Activated CD4-positive, CD25-positive, alpha-beta regulatory T cell treated with anti-CD3 and anti-CD28 coated beads, Interleukin-2, amount 50 U/mL, for 72 hours (primary cell): ENCODE results near the gene FAM240A.

Experiments used
- DNase-seq: peaks from one replicate; pipeline ENCODE4 v3.0.0; 2021

Gene FAM240A

DNA sequence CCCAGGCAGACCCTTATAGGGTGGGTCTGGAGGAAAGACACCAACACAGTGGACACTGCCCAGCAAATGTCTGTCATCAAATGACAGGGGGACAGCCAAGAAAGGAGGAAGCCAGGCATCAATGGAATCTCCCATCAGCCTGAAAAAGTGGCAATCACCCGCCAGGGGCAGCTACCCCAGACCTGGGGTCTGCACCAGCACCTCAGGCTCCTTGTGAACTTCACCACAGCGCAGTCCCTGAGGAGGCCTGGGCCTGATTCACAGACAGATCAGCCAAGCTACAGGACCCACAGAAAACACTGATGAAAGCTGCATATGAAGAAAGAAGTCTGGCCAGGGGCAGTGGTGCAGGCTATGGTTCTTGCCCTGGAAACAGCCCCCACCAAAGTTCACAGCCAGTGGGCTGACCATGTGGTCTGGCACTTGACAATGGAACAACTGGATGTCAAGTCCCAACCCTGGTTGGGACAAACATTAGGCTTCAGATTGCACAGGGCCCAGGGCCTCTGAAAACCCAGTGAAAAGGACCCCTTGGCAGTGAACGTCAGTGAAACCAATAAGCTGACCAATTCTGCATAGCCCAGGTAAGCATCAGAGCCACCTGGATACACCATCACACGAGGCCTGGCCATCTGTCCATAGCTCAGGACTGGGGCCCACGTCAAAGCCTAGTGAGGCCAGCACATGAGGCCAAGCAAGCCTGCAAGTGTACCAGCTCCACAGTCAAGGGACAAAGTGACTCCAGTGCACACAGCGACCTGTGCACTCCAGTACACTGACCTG is 52.1 kb downstream of the FAM240A start:
- DNase-seq, result no peak

DNA sequence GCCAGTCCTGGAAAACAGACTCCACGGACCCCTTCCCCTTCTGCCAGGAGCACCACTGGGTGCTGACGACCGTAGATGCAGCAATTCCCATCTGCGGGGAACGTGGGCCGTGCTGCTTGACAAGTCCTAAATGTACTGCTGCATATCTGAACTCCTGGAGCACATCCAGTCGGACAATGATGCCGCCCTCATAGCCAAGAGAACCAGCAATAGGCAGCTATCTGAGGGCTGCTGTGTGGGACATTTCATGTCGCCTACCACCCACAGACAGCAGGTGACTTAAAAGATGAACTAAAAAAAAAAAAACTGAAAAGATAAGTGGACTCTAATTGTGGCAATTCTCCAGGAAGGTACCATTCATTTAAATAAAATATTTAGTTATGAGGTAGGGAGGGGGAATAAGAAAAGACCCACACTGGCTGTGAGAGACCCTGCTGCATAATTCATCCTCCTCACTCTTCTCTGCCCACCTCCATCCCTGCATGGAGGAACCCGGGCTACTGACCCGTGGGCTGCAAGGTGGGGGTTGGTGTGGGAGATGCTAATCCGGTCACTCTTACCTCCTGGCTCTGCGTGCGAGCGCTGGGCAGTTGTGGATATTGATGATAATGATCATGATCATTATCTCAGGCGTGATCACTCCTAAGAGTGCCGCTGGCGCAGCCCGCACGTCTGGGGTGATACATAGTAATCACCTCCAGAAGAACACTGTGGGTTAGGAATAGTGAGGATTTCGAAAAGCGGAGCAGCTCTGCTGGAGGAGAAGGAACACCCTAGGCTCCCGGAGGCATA is 52.8 kb downstream of the FAM240A start:
- DNase-seq, result no peak

DNA sequence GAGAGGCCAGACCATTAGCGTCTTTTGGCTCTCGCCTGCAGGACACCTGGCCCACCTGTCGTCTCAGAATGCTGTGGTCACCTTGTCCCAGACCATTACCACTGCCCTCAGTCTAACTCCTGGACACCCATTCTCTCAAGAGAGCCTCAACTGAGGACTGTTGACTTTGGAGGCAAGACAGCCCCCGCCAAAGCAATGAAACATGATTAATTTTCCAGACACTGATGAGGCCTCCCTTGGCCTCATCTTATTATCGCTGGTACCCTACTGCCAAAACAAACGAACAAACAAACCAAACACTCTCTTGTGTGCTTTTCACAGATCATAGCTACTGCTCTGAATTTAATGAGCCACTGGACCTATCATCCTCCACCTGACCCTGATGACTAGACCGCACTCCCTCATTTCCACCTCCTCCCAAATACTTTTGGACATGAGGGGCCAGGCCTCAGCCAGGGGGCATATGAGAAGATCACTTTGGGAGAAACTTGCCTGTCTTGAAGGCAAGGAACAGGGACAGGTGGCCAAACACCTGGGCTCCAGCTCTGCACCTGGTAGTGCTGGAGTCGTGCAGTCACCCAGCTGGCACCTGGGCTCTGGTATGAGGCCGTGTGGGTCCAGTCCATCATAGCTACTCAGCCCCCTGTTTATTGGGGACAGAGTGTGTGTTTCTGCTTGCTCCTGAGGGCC is 53.6 kb downstream of the FAM240A start:
- no peak for DNase-seq

DNA sequence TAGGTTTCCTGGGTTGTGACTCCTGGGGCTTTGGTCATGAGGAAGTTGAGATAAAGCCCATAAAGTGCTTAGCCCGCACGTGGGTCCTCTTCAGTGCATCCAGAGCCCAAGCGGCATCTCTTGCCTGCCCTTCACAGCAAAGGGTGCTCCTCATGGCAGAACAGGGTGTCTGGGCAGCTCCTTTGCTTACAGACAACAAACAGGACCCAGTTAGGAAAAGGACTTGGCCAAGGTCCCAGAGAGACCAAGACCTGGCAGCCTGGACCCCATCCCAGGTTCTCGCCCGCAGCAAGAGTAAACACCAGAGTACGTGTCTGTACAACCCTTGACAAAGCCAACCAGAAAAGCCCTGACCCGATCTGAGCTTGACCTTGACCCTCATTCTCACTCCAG is 54.1 kb downstream of the FAM240A start:
- peak; percentile 9 for DNase-seq

DNA sequence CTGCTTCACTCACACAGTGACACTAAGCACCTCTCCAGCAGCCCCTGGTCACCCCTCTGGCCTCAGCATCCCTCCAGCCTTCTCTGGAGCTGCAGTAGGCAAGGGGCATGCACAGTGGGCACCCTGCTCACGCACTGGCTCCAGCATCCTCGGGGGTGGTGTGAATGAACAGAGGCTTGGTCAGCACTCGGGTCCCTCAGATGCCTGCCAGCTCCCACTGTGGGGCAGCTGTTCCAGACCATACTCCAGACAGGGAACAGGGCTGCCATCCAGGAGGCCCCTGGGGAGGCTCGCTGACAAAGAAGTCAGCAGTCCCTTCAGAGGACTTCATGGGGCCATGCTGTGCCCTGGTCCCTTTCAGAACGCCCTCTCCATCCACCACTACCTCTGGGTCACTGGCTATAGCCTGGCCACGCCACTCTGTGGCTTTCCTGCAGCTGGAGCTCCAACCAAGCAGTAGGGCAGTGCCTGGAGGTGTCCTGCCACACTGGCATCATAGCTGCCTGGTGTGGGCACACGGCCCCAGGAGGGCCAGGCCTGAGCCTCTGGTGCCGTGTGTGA is 54.8 kb downstream of the FAM240A start:
- DNase-seq, result peak; percentile 16

DNA sequence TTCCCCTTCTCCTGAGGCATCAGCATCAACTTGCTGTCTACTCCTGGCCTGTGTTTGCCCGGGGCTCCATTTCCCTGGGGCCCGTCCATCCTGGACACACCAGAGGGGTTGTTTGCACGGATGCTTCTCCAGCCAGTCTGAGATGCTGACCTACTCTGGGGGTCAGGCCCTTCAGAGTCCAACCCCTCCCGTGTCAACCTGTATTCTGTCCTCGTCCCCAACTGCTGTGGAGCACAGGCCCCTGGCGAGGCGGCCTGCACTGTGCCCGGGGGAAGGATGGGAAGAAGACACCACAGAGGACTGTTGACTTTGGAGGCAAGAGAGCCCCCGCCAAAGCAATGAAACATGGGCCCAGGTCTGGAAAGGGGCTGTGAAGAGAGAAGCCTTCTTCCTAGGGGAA is 55.3 kb downstream of the FAM240A start:
- DNase-seq, result peak; percentile 13

DNA sequence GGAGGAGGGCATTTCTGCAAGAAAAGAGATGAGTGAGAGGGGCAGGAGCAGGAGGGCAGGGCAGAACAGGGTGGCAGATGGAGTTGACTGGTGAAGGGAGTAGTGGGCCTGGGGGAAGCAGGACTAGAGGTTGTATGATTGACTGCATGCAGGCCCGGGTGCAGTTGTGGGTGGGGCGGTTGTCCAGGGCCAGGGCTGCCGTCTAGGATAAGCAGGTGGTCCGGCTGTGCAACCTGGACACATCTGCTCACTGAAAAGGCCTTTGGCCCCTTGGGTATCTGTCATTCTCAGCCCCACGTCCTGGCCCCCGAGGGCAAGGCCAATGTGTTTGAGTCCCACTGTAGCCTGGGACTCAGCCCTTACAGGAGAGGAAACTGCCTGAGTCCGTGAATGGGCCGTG is 55.8 kb downstream of the FAM240A start:
- no peak for DNase-seq

DNA sequence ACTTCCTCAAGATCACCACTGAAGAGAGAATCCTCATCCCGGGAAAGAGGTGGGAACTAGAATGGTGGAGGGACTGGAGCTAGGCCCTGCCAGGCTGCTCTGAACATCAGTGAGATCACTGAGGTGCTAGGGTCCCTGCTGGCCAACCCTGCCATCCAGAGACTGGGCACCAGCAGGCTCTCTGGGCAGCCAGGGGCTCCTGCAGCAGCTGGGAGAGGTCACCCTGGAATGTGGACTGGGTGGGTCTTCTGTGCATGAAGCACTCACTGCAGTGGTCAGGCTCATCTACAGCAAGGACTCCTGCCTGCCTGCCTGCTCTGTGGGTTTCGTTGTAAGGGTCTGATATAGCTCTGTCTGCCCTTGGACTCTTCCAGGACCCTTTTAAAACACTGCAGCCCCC is 56.3 kb downstream of the FAM240A start:
- peak; percentile 25 for DNase-seq

DNA sequence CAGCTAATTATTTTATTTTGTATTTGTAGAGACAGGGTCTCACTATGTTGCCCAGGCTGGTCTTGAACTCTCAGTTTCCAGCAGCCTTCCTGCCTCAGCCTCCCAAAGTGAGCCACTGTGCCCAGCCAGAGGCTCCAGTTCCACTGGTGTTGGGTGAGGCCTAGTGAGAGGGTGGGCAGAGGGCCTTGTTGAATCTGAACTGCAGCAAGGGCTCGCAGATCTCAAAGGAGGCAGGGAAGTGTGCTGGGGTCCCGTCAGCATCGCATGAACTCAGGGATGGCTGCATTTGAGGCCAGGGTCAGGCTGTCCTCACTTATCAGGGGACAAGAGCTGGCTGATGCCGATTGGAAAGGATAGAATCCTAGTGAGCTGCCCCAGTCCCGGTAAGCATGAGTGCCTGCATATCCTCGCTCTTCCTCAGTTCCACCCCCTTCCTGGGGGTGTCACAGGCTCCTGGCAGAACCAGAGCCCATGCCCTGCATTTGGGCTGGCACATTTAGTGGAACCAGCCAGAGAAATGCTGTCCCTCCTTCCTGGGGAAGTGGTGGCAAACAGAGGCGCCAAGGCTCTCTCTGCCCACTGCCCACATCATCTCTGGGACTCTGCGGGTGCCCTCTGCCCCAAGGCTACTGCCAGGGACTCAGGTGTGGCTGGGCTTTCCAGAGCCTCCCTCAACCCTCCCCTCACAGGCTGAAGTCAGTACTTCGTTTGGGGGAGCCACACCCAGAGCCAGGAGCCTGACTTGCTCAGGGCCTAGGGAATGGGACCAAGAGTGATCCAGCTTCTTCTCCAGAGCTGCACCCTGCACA is 57.1 kb downstream of the FAM240A start:
- DNase-seq, result peak; percentile 22

DNA sequence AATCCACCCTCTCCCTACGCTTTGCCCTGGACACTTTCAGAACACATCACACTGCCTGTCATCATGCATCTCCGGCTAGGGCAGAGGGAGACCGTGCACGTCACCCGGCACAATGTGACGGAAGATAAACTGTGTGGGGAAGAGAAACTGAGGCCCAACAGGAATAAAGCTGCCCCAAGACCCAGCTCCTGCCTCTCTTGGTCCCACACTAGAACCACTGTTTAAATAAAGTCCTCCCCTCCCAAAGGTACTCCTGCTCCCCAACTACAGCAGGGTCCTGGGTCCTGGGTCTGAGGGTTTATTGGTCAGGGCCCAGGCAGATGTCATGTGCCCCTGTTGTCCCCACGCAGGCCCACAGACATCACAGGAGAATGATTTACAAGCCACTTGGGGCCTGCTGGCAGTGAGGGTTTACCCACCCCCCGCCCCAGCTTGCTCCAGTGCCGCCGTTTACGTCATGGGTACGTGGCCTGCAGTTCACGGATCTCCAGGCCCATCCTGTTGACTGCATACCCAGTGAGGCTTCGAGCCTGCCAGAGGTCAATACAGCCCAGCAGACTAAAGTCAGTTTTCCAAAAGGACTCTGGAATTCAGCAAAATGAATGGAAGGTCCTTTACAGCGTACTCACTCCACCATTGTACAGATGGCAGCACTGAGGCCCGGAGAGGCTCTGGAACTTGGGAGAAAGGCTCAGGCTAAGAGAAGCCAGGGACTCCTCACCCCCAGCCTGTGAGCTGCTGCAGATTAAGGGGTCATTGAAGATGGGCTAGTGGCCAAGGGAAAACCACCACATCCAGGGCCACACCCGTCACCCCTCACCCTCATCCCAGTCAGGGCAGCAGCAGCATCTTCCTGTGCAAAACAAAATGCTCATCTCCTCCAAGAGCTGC is 57.9 kb downstream of the FAM240A start:
- peak; percentile 8 for DNase-seq

DNA sequence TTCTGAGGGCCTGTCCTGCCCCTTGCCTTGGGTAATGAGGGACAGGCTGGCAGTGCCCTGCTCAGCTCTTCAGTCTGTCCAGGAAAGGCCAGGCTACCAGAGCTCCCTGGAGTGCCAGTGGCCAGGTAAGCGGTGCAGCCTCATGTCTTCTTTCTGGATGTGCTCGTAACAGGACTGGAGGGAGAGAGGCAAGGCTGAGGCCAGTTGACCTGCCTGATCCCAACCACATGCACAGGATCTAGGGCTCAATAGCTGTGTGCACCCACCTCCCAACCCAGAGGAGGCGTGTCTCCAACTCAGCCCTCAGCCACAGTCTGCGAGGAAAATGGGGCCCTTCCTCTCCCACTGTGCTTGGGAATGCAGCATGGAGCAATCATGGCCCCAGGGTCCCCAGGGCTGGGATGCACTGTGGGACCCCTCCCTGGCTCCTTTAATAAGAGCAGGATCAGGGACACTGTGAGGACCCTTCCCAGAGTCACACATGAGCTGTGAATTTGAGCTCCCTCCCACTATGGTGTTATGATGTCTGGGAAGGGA is 58.6 kb downstream of the FAM240A start:
- peak; percentile 26 for DNase-seq

DNA sequence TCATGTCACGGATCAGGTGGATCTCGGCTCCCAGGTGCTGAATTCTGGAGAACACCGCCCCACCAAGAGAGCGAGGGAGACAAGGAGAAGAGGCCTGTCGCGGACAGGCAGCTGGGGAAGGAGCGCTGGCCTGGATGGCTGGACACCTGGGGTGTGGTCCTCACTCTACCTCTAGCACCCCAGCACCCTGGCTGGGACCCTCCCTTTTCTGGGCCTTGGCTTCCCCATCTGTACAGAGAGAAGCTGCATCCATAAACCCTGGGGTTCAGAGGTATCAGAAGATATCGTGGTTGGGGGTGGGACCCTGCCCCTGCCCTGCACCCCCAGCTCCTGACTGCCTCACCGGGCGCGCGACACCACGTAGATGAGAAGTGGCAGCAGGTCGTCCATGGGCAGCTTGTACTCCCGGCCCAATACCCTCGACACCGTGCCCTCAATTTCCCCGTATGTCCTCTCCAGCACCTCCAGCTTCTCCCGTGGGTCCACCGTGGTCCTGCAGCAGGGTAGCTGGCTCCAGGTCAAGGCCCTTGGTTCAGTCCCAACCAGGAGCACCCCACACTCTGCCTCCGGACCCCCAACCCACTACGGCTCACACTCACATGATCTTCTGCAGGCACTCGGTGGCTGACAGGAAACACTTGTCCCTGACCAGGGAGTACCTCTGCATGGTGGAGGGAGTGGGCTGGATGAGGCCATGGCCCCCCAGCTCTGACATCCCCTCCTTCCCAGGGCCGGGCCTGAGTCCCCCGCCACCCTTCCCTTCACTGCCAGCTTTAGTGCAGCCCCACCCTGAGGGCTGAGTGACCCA is 59.4 kb downstream of the FAM240A start:
- peak; percentile 23 for DNase-seq

DNA sequence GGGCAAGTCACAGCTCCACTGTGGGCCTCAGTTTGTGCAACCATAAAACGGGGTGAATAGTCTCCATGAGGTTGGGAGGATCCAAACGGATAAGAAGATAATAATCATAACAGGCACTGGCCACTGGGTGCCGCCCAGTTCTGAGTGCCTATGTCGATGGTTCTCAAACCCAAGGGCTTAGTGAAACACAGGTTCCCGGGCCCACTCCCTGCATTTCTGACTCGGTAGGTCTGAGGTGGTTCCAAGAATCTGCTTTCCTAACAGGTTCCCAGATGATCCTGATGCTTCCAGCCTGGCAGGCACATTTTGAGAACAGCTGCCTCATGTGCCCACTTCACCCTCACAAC is 60.0 kb downstream of the FAM240A start:
- peak; percentile 16 for DNase-seq

DNA sequence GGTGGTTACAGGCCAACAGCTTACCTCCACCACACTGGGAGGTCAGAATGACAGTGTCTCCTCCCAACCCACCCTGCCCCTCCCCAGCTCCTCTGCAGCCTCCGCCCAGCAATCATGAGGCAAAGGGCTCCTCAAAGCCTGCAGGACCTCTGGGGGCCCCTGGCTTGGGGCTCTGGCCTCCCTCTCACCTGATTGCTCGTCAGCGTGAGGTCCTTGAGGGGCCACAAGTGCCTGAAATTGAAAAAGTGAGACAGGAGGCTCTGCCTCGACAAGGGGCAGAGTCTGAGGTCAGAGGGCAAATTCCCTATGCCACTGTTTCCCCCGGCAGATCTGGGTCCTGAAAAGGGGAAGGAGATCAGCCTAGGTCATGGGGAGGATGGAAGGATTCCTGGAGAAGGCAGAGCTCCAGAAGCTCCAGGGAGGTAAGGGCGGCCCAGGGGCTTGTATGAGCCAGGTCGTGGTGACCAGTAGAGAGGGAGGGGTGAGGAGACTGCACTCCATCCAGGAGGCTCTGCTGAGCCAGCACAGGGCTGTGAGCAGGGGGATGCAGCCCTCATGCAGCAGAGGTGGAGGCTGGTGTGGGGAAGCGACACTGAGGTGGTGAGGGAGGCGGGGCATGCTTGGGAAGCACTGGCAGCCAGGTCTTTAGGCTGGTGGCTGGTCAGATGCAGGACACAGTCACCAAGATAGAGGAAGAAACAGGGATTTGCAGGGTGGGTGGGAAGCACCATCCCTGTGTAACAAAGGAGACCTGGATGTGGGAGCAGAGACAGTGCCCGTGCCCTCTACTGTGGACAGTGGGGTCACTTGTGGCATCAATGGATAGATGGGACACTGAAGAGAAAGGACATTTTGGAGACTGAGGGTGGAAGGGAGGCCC is 61.1 kb downstream of the FAM240A start:
- peak; percentile 24 for DNase-seq

DNA sequence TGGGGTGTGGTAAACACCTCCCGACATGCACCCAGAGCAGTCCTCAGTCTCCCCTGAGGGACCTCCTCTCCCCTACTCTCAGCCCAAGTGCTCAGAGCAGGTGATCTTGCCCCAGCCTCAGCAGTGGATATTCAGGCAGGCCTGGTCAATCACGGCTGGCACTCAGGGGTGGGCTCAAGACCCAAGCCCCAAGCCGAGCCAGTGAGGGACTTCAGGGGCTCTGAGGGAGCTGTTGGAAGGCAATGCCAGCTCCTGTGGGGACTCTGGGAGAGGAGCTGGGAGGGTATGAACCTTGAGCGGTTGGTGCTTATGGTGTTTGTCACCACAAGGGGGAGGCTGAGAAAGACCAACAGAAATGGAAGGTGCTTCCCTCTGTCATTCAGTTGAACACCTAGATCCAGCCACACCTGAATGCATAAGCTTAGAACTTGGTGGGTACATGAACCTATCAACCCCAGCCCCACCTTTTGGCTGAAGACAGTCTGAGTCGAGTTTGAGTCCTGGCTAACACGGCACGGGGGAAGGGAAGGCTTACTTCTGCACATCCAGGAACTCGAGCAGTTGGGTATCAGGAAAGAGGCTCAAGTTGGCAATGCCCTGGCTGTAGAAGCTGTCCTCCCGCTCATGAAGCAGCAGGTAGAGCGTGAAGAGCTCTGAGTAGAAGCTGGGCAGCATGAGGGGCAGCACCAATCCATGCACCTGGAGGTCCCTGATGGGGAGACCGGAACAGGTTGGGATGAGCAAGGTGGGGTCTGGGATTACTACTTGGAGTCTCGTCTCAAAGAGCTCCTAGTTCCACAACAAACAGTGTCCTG is 61.9 kb downstream of the FAM240A start:
- DNase-seq, result peak; percentile 18

DNA sequence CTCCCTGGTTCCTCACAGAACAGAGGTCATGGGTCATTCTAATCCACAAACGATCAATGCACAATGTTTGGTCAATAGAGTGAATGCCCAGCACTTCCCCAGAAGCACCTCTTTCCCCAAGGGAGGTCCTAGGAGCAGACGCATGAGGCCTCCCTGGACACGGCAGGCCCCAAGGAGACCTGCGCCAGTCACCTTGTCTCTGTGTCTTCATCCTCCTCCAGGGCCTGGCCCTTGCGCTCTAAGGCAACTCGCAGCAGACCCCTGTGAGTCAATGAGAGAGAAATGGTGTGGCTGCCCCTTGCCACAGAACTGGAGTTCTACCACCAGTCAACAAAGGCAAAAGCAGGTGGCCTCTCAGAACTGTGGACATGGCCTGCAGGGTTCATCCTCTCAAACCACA is 63.1 kb downstream of the FAM240A start:
- no peak for DNase-seq
